SKM-1 treated with dmso at 0.1 percent for 144 hours (cell line): ENCODE results near the gene PODXL2.
"Not testable (repeated sequence)": the region's sequence is repeated elsewhere in the genome, so short reads cannot be mapped to it uniquely, and the experiment has no call there.

Experiments used
- DNase-seq: peaks from one replicate; lab custom pipeline; 2025; ENCODE audit not compliant: unreplicated experiment; lab: John Stamatoyannopoulos, UW

PODXL2 gene

GRCh38 chr3:127688416-127689265 is 59.7 kb downstream of the PODXL2 start:
- no peak for DNase-seq

- no peak for DNase-seq
Observed at GRCh38 chr3:127689266-127689860, 60.4 kb downstream of the PODXL2 start.

- no peak for DNase-seq
Observed at GRCh38 chr3:127690106-127690505, 61.1 kb downstream of the PODXL2 start.

GRCh38 chr3:127690823-127691452 is 62.0 kb downstream of the PODXL2 start:
- peak; percentile 61 for DNase-seq

- DNase-seq: no peak
Observed at GRCh38 chr3:127691489-127691888, 62.5 kb downstream of the PODXL2 start.

- DNase-seq: no peak
Observed at GRCh38 chr3:127691974-127692373, 63.0 kb downstream of the PODXL2 start.

GRCh38 chr3:127692501-127693335 is 63.7 kb downstream of the PODXL2 start:
- no peak for DNase-seq

GRCh38 chr3:127693336-127693843 is 64.4 kb downstream of the PODXL2 start:
- no peak for DNase-seq

- peak; percentile 19 for DNase-seq
Observed at GRCh38 chr3:127694467-127695215, 65.7 kb downstream of the PODXL2 start.

GRCh38 chr3:127697551-127698240 is 68.7 kb downstream of the PODXL2 start:
- peak; percentile 39 for DNase-seq

- DNase-seq: no peak
Observed at GRCh38 chr3:127698286-127698685, 69.3 kb downstream of the PODXL2 start.

- no peak for DNase-seq
Observed at GRCh38 chr3:127698691-127699415, 69.9 kb downstream of the PODXL2 start.

- DNase-seq: no peak
Observed at GRCh38 chr3:127699416-127700300, 70.7 kb downstream of the PODXL2 start.

- DNase-seq: no peak
Observed at GRCh38 chr3:127700406-127700805, 71.4 kb downstream of the PODXL2 start.

- no peak for DNase-seq
Observed at GRCh38 chr3:127701280-127701911, 72.4 kb downstream of the PODXL2 start.

- DNase-seq: no peak
Observed at GRCh38 chr3:127702151-127702578, 73.2 kb downstream of the PODXL2 start.

- not testable (repeated sequence) for DNase-seq
Observed at GRCh38 chr3:127704840-127705239, 75.9 kb downstream of the PODXL2 start.
